WI38 (cell line): ENCODE measurements around the gene PRR13.
"Not testable (repeated sequence)": the region's sequence is repeated elsewhere in the genome, so short reads cannot be mapped to it uniquely, and the experiment has no call there.

Source experiments
- H3K4me3 ChIP-seq: 2 replicates; pipeline ENCODE4 v1.5.1; 2011; ENCODE audit warnings: low read depth, mild to moderate bottlenecking, control low read depth, low read length
- CTCF ChIP-seq: IDR thresholded peaks from 2 replicates; pipeline ENCODE4 v1.5.1; 2012; ENCODE audit warnings: low read depth, mild to moderate bottlenecking, control low read depth, low read length

PRR13 gene

DNA sequence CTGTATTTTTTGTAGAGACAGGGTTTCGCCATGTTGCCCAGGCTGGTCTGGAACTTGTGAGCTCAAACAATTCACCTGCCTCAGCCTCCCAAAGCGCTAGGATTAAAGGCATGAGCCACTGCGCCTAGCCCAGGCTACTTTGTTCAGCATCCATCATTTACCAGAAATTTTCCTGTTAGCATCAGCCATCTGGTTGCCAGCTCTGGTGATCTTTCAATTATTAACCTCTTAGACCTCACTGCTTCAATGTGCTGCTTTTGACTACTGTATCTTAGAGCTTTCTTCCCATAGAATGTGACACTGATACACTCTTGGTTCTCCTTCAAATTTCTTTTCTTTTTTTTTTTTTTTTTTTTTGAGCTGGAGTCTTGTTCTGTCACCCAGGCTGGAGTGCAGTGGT lies 23.3 kb upstream of the PRR13 start:
- TF ChIP-seq CTCF: no peak

GRCh38 chr12:53419756-53420155 lies 21.8 kb upstream of the PRR13 start:
- no peak for TF ChIP-seq CTCF
- no peak overlapping the region for H3K4me3 ChIP-seq

More for the DNA sequence above, 23.3 kb upstream of the PRR13 start:
- no peak overlapping the region for H3K4me3 ChIP-seq

GRCh38 chr12:53422247-53422646 lies 19.3 kb upstream of the PRR13 start:
- H3K4me3 ChIP-seq: not testable (repeated sequence)

GRCh38 chr12:53423597-53423996 lies 17.9 kb upstream of the PRR13 start, which contains the start of gene AMHR2:
TSS of gene AMHR2 (plus strand) at chr12:53423855. CDS start at chr12:53423935, 80 bp downstream.
- no peak for TF ChIP-seq CTCF
- H3K4me3 ChIP-seq: no peak within 1 kb of the TSS

GRCh38 chr12:53424626-53425514 lies 16.7 kb upstream of the PRR13 start:
- no peak overlapping the region for H3K4me3 ChIP-seq
- TF ChIP-seq CTCF: no peak

DNA sequence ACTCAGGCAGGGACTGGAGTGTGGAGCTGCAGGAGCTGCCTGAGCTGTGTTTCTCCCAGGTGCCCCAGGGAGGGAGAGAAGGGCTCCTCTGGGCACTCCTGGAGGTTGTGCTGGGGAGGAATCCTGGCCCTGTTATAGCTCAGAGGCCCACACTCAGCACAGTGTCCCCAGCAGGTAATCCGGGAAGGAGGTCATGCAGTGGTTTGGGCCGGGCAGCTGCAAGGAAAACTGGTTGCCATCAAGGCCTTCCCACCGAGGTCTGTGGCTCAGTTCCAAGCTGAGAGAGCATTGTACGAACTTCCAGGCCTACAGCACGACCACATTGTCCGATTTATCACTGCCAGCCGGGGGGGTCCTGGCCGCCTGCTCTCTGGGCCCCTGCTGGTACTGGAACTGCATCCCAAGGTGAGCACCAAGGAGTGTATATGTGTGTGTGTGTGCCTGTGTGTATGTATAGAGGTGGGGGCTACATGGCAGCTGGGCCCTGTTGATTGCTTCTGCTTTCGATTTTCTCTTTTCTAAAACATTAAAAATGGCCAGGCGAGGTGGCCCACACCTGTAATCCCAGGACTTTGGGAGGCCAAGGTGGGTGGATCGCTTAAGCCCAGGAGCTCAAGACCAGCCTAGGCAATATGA lies 15.9 kb upstream of the PRR13 start:
- no peak overlapping the region for H3K4me3 ChIP-seq
- TF ChIP-seq CTCF: no peak

DNA sequence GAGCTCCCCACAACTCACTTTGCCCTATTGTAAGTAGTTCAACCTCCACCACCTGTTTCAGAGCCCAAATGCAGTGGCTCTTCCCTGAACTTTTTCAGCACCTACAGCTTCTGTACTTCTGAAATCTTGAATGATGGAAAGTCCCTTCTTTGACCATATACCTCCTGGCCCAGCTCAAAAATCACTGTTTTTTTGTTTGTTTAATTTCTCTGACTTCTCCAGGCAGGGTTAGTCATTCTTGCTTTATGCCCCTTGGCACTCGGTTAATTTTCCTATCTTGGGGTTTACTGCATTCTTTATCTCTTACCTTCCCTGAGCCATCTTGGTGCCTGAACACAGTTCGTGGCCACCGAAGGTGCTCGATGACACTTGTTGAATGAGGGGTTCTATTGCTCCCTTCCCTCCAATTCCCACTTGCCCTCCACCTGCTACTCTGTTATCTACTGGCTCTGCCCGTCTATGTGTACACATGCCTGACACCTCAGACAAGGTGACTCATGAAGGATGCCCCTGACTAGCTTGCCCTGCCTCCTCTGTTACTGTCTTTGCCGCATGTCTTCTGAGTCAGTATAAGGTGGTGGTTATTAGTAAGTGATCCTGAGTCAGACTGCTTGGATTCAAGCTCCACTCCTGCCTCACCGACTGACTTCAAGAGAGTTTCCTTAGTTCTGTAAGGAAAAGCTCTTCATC lies 13.5 kb upstream of the PRR13 start:
- TF ChIP-seq CTCF: no peak
- no peak overlapping the region for H3K4me3 ChIP-seq
